GM23338 (cell line): Measurements from ENCODE around the gene PHC3. TPM values are rescaled to one million over a fixed set of nuclear protein-coding genes. Genes with fewer than 3 reads are reported as not detected.

ENCODE experiments used
- ATAC-seq: fragments of 200-7000 bp; cut with Tn5 transposase; 3 replicates; pipeline ENCODE4 v1.9.1; 2020
- DNase-seq: peaks from one replicate; pipeline ENCODE4 v3.0.0-alpha.2; 2015; ENCODE audit warnings: low spot score
- H2AFZ ChIP-seq: fragments of 200-600 bp; sonication (generic); 2 replicates; pipeline ENCODE4 v1.8.0; 2016; ENCODE audit warnings: antibody characterized with exemption, mild to moderate bottlenecking, moderate library complexity
- H3F3A ChIP-seq: fragments of 200-600 bp; sonication (generic); replicated peaks from 2 replicates; pipeline ENCODE4 v1.8.0; 2017; ENCODE audit warnings: antibody characterized with exemption, mixed run types, low read depth
- H3K27ac ChIP-seq: fragments of 200-600 bp; sonication (generic); 2 replicates; pipeline ENCODE4 v1.6.1; 2016; ENCODE audit warnings: low read depth
- H3K27me3 ChIP-seq: fragments of 200-600 bp; sonication (generic); 2 replicates; pipeline ENCODE4 v1.8.0; 2016; ENCODE audit warnings: mild to moderate bottlenecking, mixed run types, moderate library complexity; ENCODE audit not compliant: insufficient read depth
- H3K36me3 ChIP-seq: fragments of 200-600 bp; sonication (generic); 2 replicates; pipeline ENCODE4 v1.8.0; 2016; ENCODE audit warnings: mild to moderate bottlenecking; ENCODE audit not compliant: insufficient read depth
- H3K4me1 ChIP-seq: fragments of 200-600 bp; sonication (generic); 2 replicates; pipeline ENCODE4 v1.8.0; 2016; ENCODE audit warnings: mild to moderate bottlenecking, moderate library complexity; ENCODE audit not compliant: insufficient read depth
- H3K4me2 ChIP-seq: fragments of 200-600 bp; sonication (generic); 2 replicates; pipeline ENCODE4 v1.7.1; 2017; ENCODE audit warnings: mixed run types
- H3K4me3 ChIP-seq: fragments of 200-600 bp; sonication (generic); 2 replicates; pipeline ENCODE4 v1.6.1; 2016; ENCODE audit warnings: mixed run types
- H3K79me2 ChIP-seq: fragments of 200-600 bp; sonication (generic); replicated peaks from 2 replicates; pipeline ENCODE4 v1.8.0; 2017; ENCODE audit warnings: mild to moderate bottlenecking; ENCODE audit not compliant: insufficient read depth
- H3K9me2 ChIP-seq: fragments of 200-600 bp; sonication (generic); 2 replicates; pipeline ENCODE4 v1.8.0; 2017; ENCODE audit not compliant: insufficient read depth
- H4K20me1 ChIP-seq: fragments of 200-600 bp; sonication (generic); replicated peaks from 2 replicates; pipeline ENCODE4 v1.8.0; 2017; ENCODE audit warnings: mild to moderate bottlenecking; ENCODE audit not compliant: insufficient read depth
- H3K27ac Mint-ChIP-seq: 2 replicates; pipeline ENCODE4 v1.8.0; 2020; ENCODE audit warnings: inconsistent platforms, mild to moderate bottlenecking, moderate library complexity, mixed read lengths
- H3K27me3 Mint-ChIP-seq: 3 replicates; pipeline ENCODE4 v1.8.0; 2022; ENCODE audit warnings: low read depth, mild to moderate bottlenecking, moderate library complexity, mixed read lengths, inconsistent platforms; ENCODE audit not compliant: insufficient read depth, poor library complexity
- H3K36me3 Mint-ChIP-seq: 3 replicates; pipeline ENCODE4 v1.8.0; 2021; ENCODE audit warnings: low read depth, mild to moderate bottlenecking, inconsistent platforms, moderate library complexity, mixed read lengths
- H3K4me1 Mint-ChIP-seq: 3 replicates; pipeline ENCODE4 v1.8.0; 2020; ENCODE audit warnings: mild to moderate bottlenecking, inconsistent platforms, mixed read lengths
- H3K4me3 Mint-ChIP-seq: 3 replicates; pipeline ENCODE4 v1.8.0; 2021; ENCODE audit warnings: moderate library complexity, mild to moderate bottlenecking, inconsistent platforms, mixed read lengths
- H3K9me3 Mint-ChIP-seq: 3 replicates; pipeline ENCODE4 v1.8.0; 2020; ENCODE audit warnings: moderate library complexity, mild to moderate bottlenecking, inconsistent platforms, mixed read lengths
- CREB1 ChIP-seq: fragments of 250-450 bp; sonication (Bioruptor Pico); IDR thresholded peaks from 2 replicates; pipeline ENCODE4 v1.5.0; 2020; ENCODE audit warnings: low read depth, mild to moderate bottlenecking, moderate library complexity
- EZH2 ChIP-seq: fragments of 200-600 bp; sonication (generic); IDR thresholded peaks from one replicate; pipeline ENCODE4 v1.8.0; 2017; ENCODE audit warnings: antibody characterized with exemption, mild to moderate bottlenecking, low read depth; ENCODE audit not compliant: unreplicated experiment
- EZH2phosphoT487 ChIP-seq: fragments of 200-600 bp; sonication (generic); IDR thresholded peaks from one replicate; pipeline ENCODE4 v1.8.1; 2018; ENCODE audit warnings: antibody characterized with exemption; ENCODE audit not compliant: unreplicated experiment
- JUNB ChIP-seq: IDR thresholded peaks from one replicate; pipeline ENCODE4 v1.6.1; 2016; ENCODE audit warnings: antibody characterized with exemption; ENCODE audit not compliant: unreplicated experiment
- NANOG ChIP-seq: IDR thresholded peaks from 2 replicates; pipeline ENCODE4 v1.6.1; 2016; ENCODE audit warnings: antibody characterized with exemption, borderline replicate concordance
- POLR2AphosphoS5 ChIP-seq: IDR thresholded peaks from 2 replicates; pipeline ENCODE4 v1.6.1; 2016; ENCODE audit warnings: antibody characterized with exemption, low read depth
- REST ChIP-seq: IDR thresholded peaks from one replicate; pipeline ENCODE4 v1.6.1; 2018; ENCODE audit warnings: antibody characterized with exemption; ENCODE audit not compliant: unreplicated experiment
- ZNF462 ChIP-seq: fragments of 250-450 bp; sonication (Bioruptor Pico); IDR thresholded peaks from 2 replicates; pipeline ENCODE4 v1.5.0; 2020; ENCODE audit warnings: mild to moderate bottlenecking, moderate library complexity
- polyA plus RNA-seq: library from polyadenylated mRNA; unstranded; fragments of >200 nt; fragmentation: Nextera tagmentation; extraction: Ambion mirVana; gene quantifications from 2 replicates; pipeline ENCODE4 v1.2.1, GENCODE V29; 2016
- total RNA-seq: library from RNA; depleted of rRNA; stranded (reverse); fragments of >200 nt; shearing (Covaris generic); gene quantifications from 2 replicates; pipeline ENCODE4 v1.2.3, GENCODE V29; 2014
- TF ChIP-seq, protein P1 (sequence below): IDR thresholded peaks from 2 replicates; pipeline ENCODE4 v1.6.1; 2016; ENCODE audit warnings: antibody characterized with exemption

PHC3 gene
- total and polyA plus RNA-seq, 2 experiments from 2014 or later: 23.9 to 83.5 TPM

- no peaks in the 10 kb centered on the region for H3K27me3 ChIP-seq
- DNase-seq (no peak), ATAC-seq (no peak)
- Mint-ChIP-seq H3K4me3 (no peak overlapping the region), H3K36me3 (peaks cover 17% of the 10 kb centered on the region; the same call in 2 of the 3 replicates), H3K27me3 (peaks cover 11% of the 10 kb centered on the region), H3K4me1 (peaks cover 18% of the 10 kb centered on the region), H3K9me3 (no peaks in the 10 kb centered on the region), H3K27ac (no peak overlapping the region)
- H3K4me1 ChIP-seq: no peaks in the 10 kb centered on the region
- no peaks in the 10 kb centered on the region for H4K20me1 ChIP-seq
- no peak overlapping the region for H3K4me3 ChIP-seq
- no peak overlapping the region for H3K27ac ChIP-seq
- no peaks in the 10 kb centered on the region; the same call in 1 of the 2 replicates for H3K79me2 ChIP-seq
- H3K9me2 ChIP-seq: no peaks in the 10 kb centered on the region
- no peaks in the 10 kb centered on the region for H3F3A ChIP-seq
- no peak overlapping the region for H2AFZ ChIP-seq
- TF ChIP-seq EZH2 (no peak), REST (no peak), JUNB (no peak), CREB1 (CRISPR knock-in tag) (no peak), NANOG (no peak)
- TF ChIP-seq, protein P1, sequence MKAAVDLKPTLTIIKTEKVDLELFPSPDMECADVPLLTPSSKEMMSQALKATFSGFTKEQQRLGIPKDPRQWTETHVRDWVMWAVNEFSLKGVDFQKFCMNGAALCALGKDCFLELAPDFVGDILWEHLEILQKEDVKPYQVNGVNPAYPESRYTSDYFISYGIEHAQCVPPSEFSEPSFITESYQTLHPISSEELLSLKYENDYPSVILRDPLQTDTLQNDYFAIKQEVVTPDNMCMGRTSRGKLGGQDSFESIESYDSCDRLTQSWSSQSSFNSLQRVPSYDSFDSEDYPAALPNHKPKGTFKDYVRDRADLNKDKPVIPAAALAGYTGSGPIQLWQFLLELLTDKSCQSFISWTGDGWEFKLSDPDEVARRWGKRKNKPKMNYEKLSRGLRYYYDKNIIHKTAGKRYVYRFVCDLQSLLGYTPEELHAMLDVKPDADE: no peak
- H3K36me3 ChIP-seq: no peaks in the 10 kb centered on the region
- no peak overlapping the region for H3K4me2 ChIP-seq
These were observed 71.8 kb downstream of the PHC3 start for GRCh38 chr3:170109579-170110293.

DNA sequence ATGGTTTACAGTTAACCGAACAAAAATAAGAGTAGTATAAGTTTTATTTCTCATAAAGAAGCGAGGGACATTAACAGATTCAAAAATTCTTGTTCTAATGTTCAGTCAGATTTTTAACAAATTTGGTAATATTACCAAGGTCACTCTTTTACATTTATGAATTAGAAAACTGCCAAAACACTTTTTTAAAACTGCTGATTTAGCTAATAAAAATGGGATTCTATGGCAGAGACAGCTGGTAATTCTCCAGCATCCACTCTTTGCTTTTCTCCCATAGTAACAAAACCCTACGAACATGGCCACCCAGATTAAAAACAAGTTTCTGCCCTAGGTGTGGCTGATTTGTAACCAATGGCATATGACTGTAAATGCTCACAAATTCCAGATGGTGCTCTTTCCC is 72.6 kb downstream of the PHC3 start:
- no peaks in the 10 kb centered on the region for H3K4me1 ChIP-seq
- ATAC-seq: no peak
- TF ChIP-seq EZH2phosphoT487 (no peak), JUNB (no peak), POLR2AphosphoS5 (no peak), NANOG (no peak), CREB1 (CRISPR knock-in tag) (no peak), EZH2 (no peak), ZNF462 (CRISPR knock-in tag) (no peak)

More for the DNA sequence above, 72.6 kb downstream of the PHC3 start:
- no peaks in the 10 kb centered on the region; the same call in 1 of the 2 replicates for H3K79me2 ChIP-seq
- H3K36me3 ChIP-seq: no peaks in the 10 kb centered on the region
- no peak overlapping the region for H3K27ac ChIP-seq
- no peaks in the 10 kb centered on the region for H3K9me2 ChIP-seq
- H3K27me3 ChIP-seq: no peaks in the 10 kb centered on the region
- DNase-seq: no peak
- H3F3A ChIP-seq: no peaks in the 10 kb centered on the region
- no peaks in the 10 kb centered on the region for H4K20me1 ChIP-seq
- H3K4me3 ChIP-seq: no peak overlapping the region
- Mint-ChIP-seq H3K27ac (peak overlapping the region; percentile 68; the same call in 1 of the 2 replicates), H3K9me3 (no peaks in the 10 kb centered on the region), H3K36me3 (peaks cover 15% of the 10 kb centered on the region; the same call in 2 of the 3 replicates), H3K4me1 (peaks cover 18% of the 10 kb centered on the region), H3K27me3 (peaks cover 9% of the 10 kb centered on the region), H3K4me3 (no peak overlapping the region)
- H2AFZ ChIP-seq: no peak overlapping the region
- H3K4me2 ChIP-seq: peak overlapping the region; percentile 6
